ENCODE results near the gene MIER1. TPM values are rescaled to one million over a fixed set of nuclear protein-coding genes. Genes with fewer than 3 reads are reported as not detected.
"Not testable (repeated sequence)": the region's sequence is repeated elsewhere in the genome, so short reads cannot be mapped to it uniquely, and the experiment has no call there.

The MIER1 gene
- polyA plus RNA-seq, 3 donors = 14.0 to 28.0 (median 21.9) TPM

DNA sequence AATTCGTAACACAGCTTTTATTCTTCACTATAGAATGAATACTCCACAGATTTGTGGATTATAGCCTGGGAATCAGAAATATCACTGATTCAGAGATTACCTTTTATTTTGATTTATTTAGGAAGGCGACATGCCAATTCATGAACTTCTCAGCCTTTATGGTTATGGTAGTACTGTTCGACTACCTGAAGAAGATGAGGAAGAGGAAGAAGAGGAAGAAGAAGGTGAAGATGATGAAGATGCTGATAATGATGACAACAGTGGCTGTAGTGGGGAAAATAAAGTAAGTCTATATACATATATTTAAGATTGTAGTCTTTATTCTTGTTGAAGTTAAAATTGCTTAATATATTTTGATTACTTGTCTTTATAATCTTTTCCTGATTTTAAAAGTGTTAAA lies 33.1 kb downstream of the MIER1 start:
- DNase-seq = no peak
- H3K36me3 Mint-ChIP-seq = peaks cover 63 to 91% of the 10 kb centered on the region in 2 donors
- intact Hi-C loops (cut with micrococcal nuclease) = no loop called here
- H3K4me1 ChIP-seq (ENCODE audit: control insufficient read depth in 1 of 2, insufficient read depth in 2 of 2, low read length in 2 of 2) = no peaks in the 10 kb centered on the region
- H3K27me3 ChIP-seq (ENCODE audit: control insufficient read depth in 2 of 2, insufficient read depth in 2 of 2, low read length in 2 of 2) = no peaks in the 10 kb centered on the region
- H4K20me1 ChIP-seq (ENCODE audit: insufficient read depth, low read length) = peaks cover 87% of the 10 kb centered on the region
- TF ChIP-seq, protein P1, sequence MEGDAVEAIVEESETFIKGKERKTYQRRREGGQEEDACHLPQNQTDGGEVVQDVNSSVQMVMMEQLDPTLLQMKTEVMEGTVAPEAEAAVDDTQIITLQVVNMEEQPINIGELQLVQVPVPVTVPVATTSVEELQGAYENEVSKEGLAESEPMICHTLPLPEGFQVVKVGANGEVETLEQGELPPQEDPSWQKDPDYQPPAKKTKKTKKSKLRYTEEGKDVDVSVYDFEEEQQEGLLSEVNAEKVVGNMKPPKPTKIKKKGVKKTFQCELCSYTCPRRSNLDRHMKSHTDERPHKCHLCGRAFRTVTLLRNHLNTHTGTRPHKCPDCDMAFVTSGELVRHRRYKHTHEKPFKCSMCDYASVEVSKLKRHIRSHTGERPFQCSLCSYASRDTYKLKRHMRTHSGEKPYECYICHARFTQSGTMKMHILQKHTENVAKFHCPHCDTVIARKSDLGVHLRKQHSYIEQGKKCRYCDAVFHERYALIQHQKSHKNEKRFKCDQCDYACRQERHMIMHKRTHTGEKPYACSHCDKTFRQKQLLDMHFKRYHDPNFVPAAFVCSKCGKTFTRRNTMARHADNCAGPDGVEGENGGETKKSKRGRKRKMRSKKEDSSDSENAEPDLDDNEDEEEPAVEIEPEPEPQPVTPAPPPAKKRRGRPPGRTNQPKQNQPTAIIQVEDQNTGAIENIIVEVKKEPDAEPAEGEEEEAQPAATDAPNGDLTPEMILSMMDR (IDR thresholded peaks at IDR 0.05) = no peak
- H3K4me3 ChIP-seq (replicated peaks in 1 of 3; ENCODE audit: low read depth in 2 of 3, low read length in 3 of 3) = no peak overlapping the region
- H3K27me3 Mint-ChIP-seq (ENCODE audit: low read depth in 3 of 3) = no peaks in the 10 kb centered on the region
- H3K9me3 ChIP-seq (replicated peaks in 1 of 2; ENCODE audit: control insufficient read depth in 1 of 2, insufficient read depth in 1 of 2, low read length in 2 of 2) = no peaks in the 10 kb centered on the region
- no peak overlapping the region for H3K27ac ChIP-seq (ENCODE audit: low read depth in 1 of 2, low read length in 2 of 2)
- H3K36me3 ChIP-seq (replicated peaks in 1 of 2; ENCODE audit: control insufficient read depth in 1 of 2, insufficient read depth in 2 of 2, low read length in 2 of 2) = peaks cover 75 to 100% of the 10 kb centered on the region in 2 donors
- H3K9me3 Mint-ChIP-seq = no peaks in the 10 kb centered on the region
- H3K27ac Mint-ChIP-seq = no peak overlapping the region
- H2AFZ ChIP-seq (ENCODE audit: insufficient read depth, low read depth, low read length, poor library complexity, severe bottlenecking) = no peak overlapping the region
- peaks cover 64% of the 10 kb centered on the region for H3K79me2 ChIP-seq (ENCODE audit: insufficient read depth, low read length)
- H3K9ac ChIP-seq (ENCODE audit: insufficient read depth, low read length, poor library complexity, severe bottlenecking) = no peak overlapping the region
- H3K4me3 Mint-ChIP-seq = no peak overlapping the region
- no CpG with 5 or more reads among the region's 3 CpGs for WGBS (ENCODE audit: insufficient coverage)
- H3K4me2 ChIP-seq (replicated peaks; ENCODE audit: extremely low read depth, low read length, poor library complexity, severe bottlenecking) = no peak overlapping the region
- H3K4me1 Mint-ChIP-seq = no peaks in the 10 kb centered on the region

DNA sequence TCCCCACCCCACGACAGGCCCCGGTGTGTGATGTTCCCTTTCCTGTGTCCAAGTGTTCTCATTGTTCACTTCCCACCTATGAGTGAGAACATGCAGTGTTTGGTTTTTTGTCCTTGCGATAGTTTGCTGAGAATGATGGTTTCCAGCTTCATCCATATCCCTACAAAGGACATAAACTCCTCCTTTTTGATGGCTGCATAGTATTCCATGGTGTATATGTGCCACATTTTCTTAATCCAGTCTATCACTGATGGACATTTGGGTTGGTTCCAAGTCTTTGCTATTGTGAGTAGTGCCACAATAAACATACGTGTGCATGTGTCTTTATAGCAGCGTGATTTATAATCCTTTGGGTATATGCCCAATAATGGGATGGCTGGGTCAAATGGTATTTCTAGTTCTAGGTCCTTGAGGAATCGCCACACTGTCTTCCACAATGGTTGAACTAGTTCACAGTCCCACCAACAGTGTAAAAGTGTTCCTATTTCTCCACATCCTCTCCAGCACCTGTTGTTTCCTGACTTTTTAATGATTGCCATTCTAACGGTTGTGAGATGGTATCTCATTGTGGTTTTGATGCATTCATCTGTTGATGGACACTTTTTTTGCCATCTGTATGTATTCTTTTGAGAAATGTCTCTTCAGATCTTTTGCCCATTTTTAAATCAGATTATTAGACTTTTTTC lies 41.5 kb downstream of the MIER1 start:
- peaks cover 15% of the 10 kb centered on the region for H3K79me2 ChIP-seq (ENCODE audit: insufficient read depth, low read length)
- H3K9me3 ChIP-seq (replicated peaks in 1 of 2; ENCODE audit: control insufficient read depth in 1 of 2, insufficient read depth in 1 of 2, low read length in 2 of 2); H3K27ac Mint-ChIP-seq; H3K4me1 Mint-ChIP-seq; H3K4me3 ChIP-seq (replicated peaks in 1 of 3; ENCODE audit: low read depth in 2 of 3, low read length in 3 of 3); H3K27ac ChIP-seq (ENCODE audit: low read depth in 1 of 2, low read length in 2 of 2); intact Hi-C loops (cut with micrococcal nuclease); H3K4me2 ChIP-seq (replicated peaks; ENCODE audit: extremely low read depth, low read length, poor library complexity, severe bottlenecking); H3K4me1 ChIP-seq (ENCODE audit: control insufficient read depth in 1 of 2, insufficient read depth in 2 of 2, low read length in 2 of 2); H3K27me3 Mint-ChIP-seq (ENCODE audit: low read depth in 3 of 3); H3K9ac ChIP-seq (ENCODE audit: insufficient read depth, low read length, poor library complexity, severe bottlenecking); H3K4me3 Mint-ChIP-seq; H3K27me3 ChIP-seq (ENCODE audit: control insufficient read depth in 2 of 2, insufficient read depth in 2 of 2, low read length in 2 of 2); H3K9me3 Mint-ChIP-seq; H2AFZ ChIP-seq (ENCODE audit: insufficient read depth, low read depth, low read length, poor library complexity, severe bottlenecking); DNase-seq: not testable (repeated sequence)
- peaks cover 72 to 99% of the 10 kb centered on the region in 2 donors for H3K36me3 ChIP-seq (replicated peaks in 1 of 2; ENCODE audit: control insufficient read depth in 1 of 2, insufficient read depth in 2 of 2, low read length in 2 of 2)
- H4K20me1 ChIP-seq (ENCODE audit: insufficient read depth, low read length) = peaks cover 53% of the 10 kb centered on the region
- H3K36me3 Mint-ChIP-seq = peaks cover 86 to 97% of the 10 kb centered on the region in 2 donors
- WGBS (ENCODE audit: insufficient coverage) = no CpG with 5 or more reads among the region's 7 CpGs

Data from CD14-positive monocyte (primary cell).